Adrenal gland (tissue), 5 donors: Measurements from ENCODE around the gene DOCK3.

Source experiments
- CTCF ChIP-seq, 6 experiments: fragments of 450-650 bp in 4 of 6; fragments of 200-600 bp in 2 of 6; sonication (generic) in 1 of 6; IDR thresholded peaks; 1 replicate in 5 of 6; 2 replicates in 1 of 6; pipeline versions ENCODE4 v1.5.1 to v1.8.0; 2016 to 2021; ENCODE audit warnings: antibody characterized with exemption in 6 of 6, mild to moderate bottlenecking in 2 of 6, moderate library complexity in 1 of 6
- POLR2A ChIP-seq, 2 donors: fragments of 450-650 bp; IDR thresholded peaks; one replicate each; pipeline ENCODE4 v1.6.1; 2017; ENCODE audit warnings: antibody characterized with exemption in 2 of 2, mild to moderate bottlenecking in 2 of 2, moderate library complexity in 1 of 2
- donor health status: DM: no; HTN: no; CAD: no.

- TF ChIP-seq CTCF (IDR thresholded peaks at IDR 0.05) = no peak
- no peak for TF ChIP-seq POLR2A (IDR thresholded peaks at IDR 0.05)
Observed at GRCh38 chr3:51388286-51389029, 713.7 kb downstream of the DOCK3 start.
